OCI-LY1 (cell line): ENCODE data around the gene RAE1.

Source experiments
- CTCF ChIP-seq: fragments of 200-600 bp; sonication (generic), shearing (Covaris generic); IDR thresholded peaks from 2 replicates; pipeline ENCODE4 v1.5.1; 2017; ENCODE audit warnings: mild to moderate bottlenecking, antibody characterized with exemption, low read length, moderate library complexity, mixed read lengths
- EZH2 ChIP-seq: fragments of 200-600 bp; sonication (generic), shearing (Covaris generic); IDR thresholded peaks from 2 replicates; pipeline ENCODE4 v1.8.0; 2017; ENCODE audit warnings: borderline replicate concordance, mixed run types, mild to moderate bottlenecking, antibody characterized with exemption, low read length, moderate library complexity, mixed read lengths

DNA sequence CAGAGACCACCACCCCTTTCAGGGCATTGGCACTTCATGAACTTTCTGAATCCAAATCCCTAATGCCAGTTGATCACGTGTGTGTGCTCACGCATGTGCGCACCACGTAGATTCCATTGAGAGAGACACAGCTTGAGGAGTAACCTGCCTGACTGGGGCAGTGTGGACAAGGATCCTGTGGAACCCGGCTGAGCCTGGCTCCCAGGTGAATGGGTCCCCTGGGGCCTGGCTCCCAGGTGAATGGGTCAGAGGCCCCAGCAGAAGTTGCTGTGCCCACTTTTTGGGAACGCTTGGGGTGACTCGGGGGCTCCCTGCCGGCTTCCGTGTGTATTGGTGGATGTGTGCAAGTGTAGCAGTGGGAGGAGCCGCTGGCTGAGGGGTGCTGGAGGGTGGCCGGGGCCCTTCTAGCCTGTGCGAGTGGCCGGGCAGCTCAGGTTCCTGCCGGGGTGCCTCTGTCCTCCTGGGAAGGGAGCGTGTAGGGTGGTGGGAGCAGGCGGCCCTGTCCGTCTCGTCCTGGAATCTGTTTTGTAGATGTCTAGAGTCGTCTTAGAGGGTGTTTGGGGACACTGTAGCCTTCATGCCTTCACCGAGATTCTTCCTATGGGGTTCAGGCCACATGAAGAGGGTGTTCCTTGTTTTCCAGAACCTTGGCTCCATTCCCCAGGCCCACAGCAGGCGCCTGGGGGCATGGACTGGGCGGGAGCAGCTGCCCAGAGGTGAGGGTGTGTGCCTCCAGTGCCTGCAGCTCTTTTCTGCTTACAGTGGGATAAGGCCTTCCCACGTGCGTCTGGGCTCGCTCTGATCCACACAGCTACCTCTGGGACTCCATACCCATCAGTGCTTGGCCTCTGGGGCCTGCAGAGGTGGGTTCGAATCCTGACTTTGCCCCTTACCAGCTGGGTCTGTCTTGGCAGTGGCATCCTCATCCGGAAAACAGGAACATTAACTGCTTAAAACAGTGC is 43.3 kb downstream of the RAE1 start:
- TF ChIP-seq CTCF (no peak), EZH2 (no peak)
